Psoas muscle (tissue), 8 donors: ENCODE measurements around the gene SH3RF1. TPM values are rescaled to one million over a fixed set of nuclear protein-coding genes. Genes with fewer than 3 reads are reported as not detected.

ENCODE experiments used
- ATAC-seq, 4 donors: fragments of 200-7000 bp; cut with Tn5 transposase; one replicate each; pipeline ENCODE4 v1.9.1; 2020; ENCODE audit warnings: moderate library complexity in 3 of 4, mild to moderate bottlenecking in 2 of 4
- DNase-seq, 2 donors: peaks; one replicate each; pipeline ENCODE4 v3.0.0-alpha.2; 2020
- H3K27ac ChIP-seq: fragments of 200-600 bp; one replicate; pipeline ENCODE4 v1.8.0; 2022
- H3K27me3 ChIP-seq, 3 donors: fragments of 200-600 bp in 1 of 3; one replicate each; pipeline versions ENCODE4 v1.6.1 to v1.8.0; 2013 to 2022; ENCODE audit warnings: low read length in 2 of 3, mild to moderate bottlenecking in 2 of 3, moderate library complexity in 1 of 3; ENCODE audit not compliant: insufficient read depth in 3 of 3
- H3K36me3 ChIP-seq, 2 donors: fragments of 200-600 bp in 1 of 2; one replicate each; pipeline versions ENCODE4 v1.6.1 to v1.8.0; 2013 to 2022; ENCODE audit warnings: low read depth in 1 of 2, mild to moderate bottlenecking in 1 of 2, moderate library complexity in 1 of 2; ENCODE audit not compliant: insufficient read depth in 1 of 2
- H3K4me1 ChIP-seq: fragments of 200-600 bp; one replicate; pipeline ENCODE4 v1.8.0; 2022
- H3K4me3 ChIP-seq: fragments of 200-600 bp; one replicate; pipeline ENCODE4 v1.8.0; 2022; ENCODE audit warnings: mild to moderate bottlenecking
- H3K9me3 ChIP-seq: fragments of 200-600 bp; one replicate; pipeline ENCODE4 v1.8.0; 2022
- WGBS, 3 donors: extraction: QIAGEN DNeasy Blood & Tissue Kit; methylation state at CpG; one replicate each; pipeline versions ENCODE4 v1.1.6 to v1.1.7; 2013; 5-methylcytosine and 5-hydroxymethylcytosine counted together
- intact Hi-C, 2 donors: fragments of 100-400 bp; cut with DNase I; formaldehyde crosslinking; loops; one replicate each; pipeline versions ENCODE4 v1.11.0 to v1.14.2; 2022
- polyA plus RNA-seq, 3 donors: library from polyadenylated mRNA; stranded (reverse); fragments of 200-250 nt; gene quantifications; one replicate each; pipeline ENCODE4 v1.2.3, GENCODE V29; 2013
- total RNA-seq, 4 donors: library from RNA; stranded (reverse); fragmentation: NEBNext Ultra II Directional in 2 of 4; extraction: Animal tissue kit (Norgen Biotek cat#: 25700) in 2 of 4; gene quantifications; one replicate each; pipeline versions ENCODE4 v1.2.1 to v1.2.4, GENCODE V29; 2021 to 2023
- TF ChIP-seq, protein P1 (sequence below): fragments of 200-600 bp; IDR thresholded peaks from one replicate; pipeline ENCODE4 v1.8.0; 2022; ENCODE audit warnings: antibody characterized with exemption
- donor health status: healthy with polysubstance abuse.
- donor health status: DM: no; HTN: no; CAD: no; lungs with moderate emphysema.
- donor health status: Bipolar disorder and iron deficiency.
- donor health status: healthy.
- donor health status: DM: yes; HTN: yes; CAD: no.
- donor health status: DM: no; HTN: no; CAD: no.
- donor health status: DM: no; HTN: no; CAD: no.
- donor health status: DM: yes; HTN: yes; CAD: no.

Gene SH3RF1
- total and polyA plus RNA-seq, 7 donors = 4.8 to 35.9 (median 19.2) TPM

- ATAC-seq = no peak
- no peaks in the 10 kb centered on the region for H3K36me3 ChIP-seq
- H3K4me3 ChIP-seq = no peak overlapping the region
- intact Hi-C loops = no loop called here
- no peak overlapping the region for H3K27ac ChIP-seq
- peaks cover 8% of the 10 kb centered on the region for H3K4me1 ChIP-seq
- TF ChIP-seq, protein P1, sequence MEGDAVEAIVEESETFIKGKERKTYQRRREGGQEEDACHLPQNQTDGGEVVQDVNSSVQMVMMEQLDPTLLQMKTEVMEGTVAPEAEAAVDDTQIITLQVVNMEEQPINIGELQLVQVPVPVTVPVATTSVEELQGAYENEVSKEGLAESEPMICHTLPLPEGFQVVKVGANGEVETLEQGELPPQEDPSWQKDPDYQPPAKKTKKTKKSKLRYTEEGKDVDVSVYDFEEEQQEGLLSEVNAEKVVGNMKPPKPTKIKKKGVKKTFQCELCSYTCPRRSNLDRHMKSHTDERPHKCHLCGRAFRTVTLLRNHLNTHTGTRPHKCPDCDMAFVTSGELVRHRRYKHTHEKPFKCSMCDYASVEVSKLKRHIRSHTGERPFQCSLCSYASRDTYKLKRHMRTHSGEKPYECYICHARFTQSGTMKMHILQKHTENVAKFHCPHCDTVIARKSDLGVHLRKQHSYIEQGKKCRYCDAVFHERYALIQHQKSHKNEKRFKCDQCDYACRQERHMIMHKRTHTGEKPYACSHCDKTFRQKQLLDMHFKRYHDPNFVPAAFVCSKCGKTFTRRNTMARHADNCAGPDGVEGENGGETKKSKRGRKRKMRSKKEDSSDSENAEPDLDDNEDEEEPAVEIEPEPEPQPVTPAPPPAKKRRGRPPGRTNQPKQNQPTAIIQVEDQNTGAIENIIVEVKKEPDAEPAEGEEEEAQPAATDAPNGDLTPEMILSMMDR = no peak
- H3K9me3 ChIP-seq = no peaks in the 10 kb centered on the region
- DNase-seq = no peak
- WGBS, 3 donors = 82 to 91% (median 88%) methylated on average over 3 of the region's 3 CpGs
- H3K27me3 ChIP-seq = no peaks in the 10 kb centered on the region
Observed at GRCh38 chr4:169208090-169208455, 62.7 kb downstream of the SH3RF1 start.

DNA sequence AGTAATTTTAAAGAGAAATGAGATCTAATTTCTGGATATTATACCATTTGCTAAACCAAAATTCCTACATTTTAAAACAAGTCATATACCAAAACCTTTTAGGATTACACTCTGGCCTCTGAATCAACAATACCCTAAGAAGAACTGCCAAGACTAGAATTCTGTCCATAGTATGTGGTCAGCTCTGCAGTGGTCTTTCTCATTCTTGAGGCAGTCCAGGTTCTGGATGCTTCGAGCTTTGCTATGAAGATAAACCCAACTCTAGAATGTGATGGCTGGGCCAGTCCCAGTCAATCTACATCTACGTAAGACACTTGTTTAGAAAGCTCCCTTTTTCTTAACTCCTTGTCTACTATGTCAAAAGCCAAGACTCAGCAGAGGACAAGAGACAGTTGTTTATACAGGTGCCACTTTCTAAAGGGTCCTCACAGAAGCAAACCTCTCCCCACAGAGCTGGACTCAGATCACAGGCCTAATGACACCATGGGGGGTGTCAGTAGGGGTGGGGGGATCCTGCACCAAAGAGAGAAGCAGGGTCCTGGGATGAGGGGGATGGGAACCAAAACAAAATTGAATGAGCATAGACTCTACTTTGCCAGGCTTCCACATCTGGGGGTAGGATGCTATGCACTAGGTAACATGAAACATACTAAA, 63.2 kb downstream of the SH3RF1 start:
- DNase-seq (no peak), ATAC-seq (no peak)
- Histone ChIP-seq H3K27me3 (no peaks in the 10 kb centered on the region), H3K27ac (no peak overlapping the region), H3K9me3 (no peaks in the 10 kb centered on the region), H3K4me1 (peaks cover 12% of the 10 kb centered on the region), H3K36me3 (no peaks in the 10 kb centered on the region), H3K4me3 (no peak overlapping the region)
- intact Hi-C loops = no loop called here
- TF ChIP-seq, protein P1 = no peak
- 93 to 98% (median 98%) methylated on average over 2 of the region's 2 CpGs for WGBS, 3 donors

GRCh38 chr4:169205744-169206080, 65.0 kb downstream of the SH3RF1 start:
- Histone ChIP-seq H3K27ac (no peak overlapping the region), H3K9me3 (no peaks in the 10 kb centered on the region), H3K4me1 (peaks cover 31% of the 10 kb centered on the region), H3K36me3 (no peaks in the 10 kb centered on the region), H3K27me3 (no peaks in the 10 kb centered on the region), H3K4me3 (no peak overlapping the region)
- ATAC-seq (no peak), DNase-seq (no peak)
- TF ChIP-seq, protein P1 = no peak
- intact Hi-C loops = no loop called here

DNA sequence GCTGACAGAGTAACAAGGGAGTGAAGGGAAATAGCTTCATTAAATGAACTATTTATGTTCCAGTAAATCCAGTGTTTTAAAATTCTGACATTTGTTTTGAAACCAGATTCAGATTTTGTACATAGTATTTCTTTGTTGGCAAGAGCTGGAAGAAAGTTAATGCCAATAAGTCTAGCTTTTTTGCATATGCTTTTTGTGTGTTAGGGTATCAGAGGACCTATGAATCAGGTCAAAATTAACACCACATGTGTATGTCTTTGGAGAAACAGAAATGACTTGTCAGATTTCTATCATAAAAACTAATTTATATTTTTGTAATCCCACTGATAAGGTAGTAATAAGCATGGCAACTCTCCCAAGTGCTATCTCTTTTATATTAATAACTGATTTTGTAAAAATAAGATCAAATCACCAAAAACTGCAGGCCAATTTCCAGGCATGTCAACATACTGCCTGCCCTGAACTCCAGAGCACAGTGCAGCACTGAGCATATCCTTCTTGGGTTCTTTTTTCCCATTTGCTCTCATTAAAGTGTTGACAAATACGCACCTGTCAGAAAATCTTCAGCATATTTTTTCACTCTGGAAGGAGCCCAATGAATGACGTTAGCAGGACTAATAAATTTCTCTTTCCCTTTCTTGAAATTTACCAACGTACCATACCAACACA, 65.5 kb downstream of the SH3RF1 start:
- intact Hi-C loops = no loop called here

More for the DNA sequence above, 65.5 kb downstream of the SH3RF1 start:
- Histone ChIP-seq H3K36me3 (no peaks in the 10 kb centered on the region), H3K27ac (no peak overlapping the region), H3K4me1 (peaks cover 34% of the 10 kb centered on the region), H3K4me3 (no peak overlapping the region), H3K27me3 (no peaks in the 10 kb centered on the region), H3K9me3 (no peaks in the 10 kb centered on the region)
- WGBS, 3 donors = 49 to 67% (median 53%) methylated on average over 3 of the region's 3 CpGs
- DNase-seq = no peak
- TF ChIP-seq, protein P1 = no peak
- no peak for ATAC-seq
